DMS 273 (cell line): ENCODE measurements around the gene C20orf141.
"Not testable (repeated sequence)": the region's sequence is repeated elsewhere in the genome, so short reads cannot be mapped to it uniquely, and the experiment has no call there.

Experiments
- DNase-seq: peaks from one replicate; lab custom pipeline; 2025; ENCODE audit not compliant: unreplicated experiment; lab: John Stamatoyannopoulos, UW

The C20orf141 gene

GRCh38 chr20:2799688-2800520 is 14.9 kb upstream of the C20orf141 start:
- no peak for DNase-seq

- peak; percentile 60 for DNase-seq
Observed at GRCh38 chr20:2800521-2801285, 14.1 kb upstream of the C20orf141 start, which contains the start of gene CPXM1. Gene CPXM1 (minus strand): TSS chr20:2800627. CDS start chr20:2800572, 55 bp downstream.

- peak; percentile 20 for DNase-seq
Observed at GRCh38 chr20:2801286-2801728, 13.5 kb upstream of the C20orf141 start.

GRCh38 chr20:2804041-2804828 is 10.6 kb upstream of the C20orf141 start:
- no peak for DNase-seq

GRCh38 chr20:2804852-2805688 is 9.7 kb upstream of the C20orf141 start:
- peak; percentile 14 for DNase-seq

GRCh38 chr20:2805689-2806350 is 9.0 kb upstream of the C20orf141 start:
- peak; percentile 63 for DNase-seq

GRCh38 chr20:2806351-2806701 is 8.5 kb upstream of the C20orf141 start:
- DNase-seq, result no peak

GRCh38 chr20:2807019-2807418 is 7.8 kb upstream of the C20orf141 start:
- DNase-seq, result no peak

GRCh38 chr20:2807929-2808328 is 6.9 kb upstream of the C20orf141 start:
- DNase-seq, result not testable (repeated sequence)

GRCh38 chr20:2809690-2810089 is 5.1 kb upstream of the C20orf141 start:
- no peak for DNase-seq

- DNase-seq, result no peak
Observed at GRCh38 chr20:2812189-2812588, 2.6 kb upstream of the C20orf141 start.

- no peak for DNase-seq
Observed at GRCh38 chr20:2814076-2814475, 711 bp upstream of the C20orf141 start.

GRCh38 chr20:2815242-2815900 is 584 bp downstream of the C20orf141 start:
- no peak for DNase-seq

GRCh38 chr20:2816030-2816582 is 1.3 kb downstream of the C20orf141 start, which contains the start of gene TMEM239:
Gene TMEM239 (plus strand): TSS chr20:2816364. CDS start chr20:2816555, 191 bp downstream.
- DNase-seq, result no peak

- peak; percentile 29 for DNase-seq
Observed at GRCh38 chr20:2816583-2817340, 2.0 kb downstream of the C20orf141 start.

- DNase-seq, result no peak
Observed at GRCh38 chr20:2817341-2817726, 2.5 kb downstream of the C20orf141 start.

GRCh38 chr20:2817891-2818595 is 3.3 kb downstream of the C20orf141 start:
- no peak for DNase-seq
